ENCODE results near the gene GNG3.
"Not testable (repeated sequence)": the region's sequence is repeated elsewhere in the genome, so short reads cannot be mapped to it uniquely, and the experiment has no call there.

GNG3 gene

DNA sequence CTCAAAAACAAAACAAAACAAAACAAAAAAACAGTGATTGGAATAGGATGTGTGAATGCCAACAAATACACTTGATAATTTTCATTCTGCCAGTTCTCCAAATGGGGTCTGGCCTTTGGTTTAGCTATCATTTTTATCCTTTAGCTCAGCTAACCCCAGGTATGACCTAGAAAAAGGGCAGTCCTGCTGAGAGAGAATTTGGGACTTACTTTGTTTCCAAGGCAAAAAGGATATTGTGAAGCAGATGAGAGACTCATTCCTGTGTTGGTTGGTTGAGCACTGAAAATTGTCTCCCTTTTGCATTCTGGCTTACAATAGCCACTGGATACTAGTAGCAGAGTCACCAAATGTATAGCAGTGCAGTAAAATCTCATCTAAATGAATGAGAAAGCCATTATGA lies 29.7 kb downstream of the GNG3 start:
- no peak for ATAC-seq

DNA sequence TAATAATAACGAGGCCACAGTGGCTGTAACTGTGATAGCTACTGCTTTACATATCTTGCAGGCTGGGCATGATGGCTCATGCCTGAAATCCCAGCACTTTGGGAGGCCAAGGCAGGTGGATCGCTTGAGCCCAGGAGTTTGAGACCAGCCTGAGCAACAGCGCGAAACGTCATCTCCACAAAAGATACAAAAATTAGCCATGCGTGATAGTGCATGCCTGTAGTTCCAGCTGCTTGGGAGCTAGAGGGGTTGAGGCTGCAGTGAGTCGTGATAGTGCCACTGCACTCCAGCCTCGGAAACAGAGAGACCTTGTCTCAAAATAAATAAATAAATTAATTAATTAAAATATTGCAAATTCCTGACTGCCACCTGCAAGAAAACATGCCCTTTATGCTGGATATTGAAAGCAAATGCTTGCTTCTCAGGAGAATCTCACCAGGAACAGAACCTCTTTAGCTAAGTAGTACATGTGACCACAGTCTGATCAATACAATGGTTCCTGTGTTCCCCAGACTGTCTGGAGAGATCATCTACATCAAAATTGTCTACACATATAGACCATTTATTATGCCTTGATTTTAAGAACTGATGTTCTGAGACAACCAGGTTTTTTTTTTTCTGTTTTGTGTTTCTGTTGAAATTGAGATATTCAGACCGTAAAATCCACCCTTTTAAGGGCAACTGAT lies 40.1 kb downstream of the GNG3 start:
- ATAC-seq, result no peak; the same call in 2 of the 3 replicates
- TF ChIP-seq GLIS3 (CRISPR knock-in tag; IDR thresholded peaks at IDR 0.05), result no peak
- TF ChIP-seq OSR1 (CRISPR knock-in tag; IDR thresholded peaks at IDR 0.05), result no peak
- TF ChIP-seq ZFP30 (CRISPR knock-in tag; IDR thresholded peaks at IDR 0.05), result no peak
- TF ChIP-seq PATZ1 (CRISPR knock-in tag; IDR thresholded peaks at IDR 0.05; ENCODE audit: borderline replicate concordance), result no peak
- no peak for TF ChIP-seq ARNTL (CRISPR knock-in tag; IDR thresholded peaks at IDR 0.05; ENCODE audit: borderline replicate concordance, low read depth)

More for the DNA sequence above, 29.7 kb downstream of the GNG3 start:
- TF ChIP-seq GLIS3 (CRISPR knock-in tag; IDR thresholded peaks at IDR 0.05), result no peak
- no peak for TF ChIP-seq ARNTL (CRISPR knock-in tag; IDR thresholded peaks at IDR 0.05; ENCODE audit: borderline replicate concordance, low read depth)
- no peak for TF ChIP-seq CREB5 (CRISPR knock-in tag; IDR thresholded peaks at IDR 0.05; ENCODE audit: low read depth)

- not testable (repeated sequence) for ATAC-seq
Observed at GRCh38 chr11:62749931-62750330, 42.5 kb downstream of the GNG3 start.

- TF ChIP-seq, protein P1, sequence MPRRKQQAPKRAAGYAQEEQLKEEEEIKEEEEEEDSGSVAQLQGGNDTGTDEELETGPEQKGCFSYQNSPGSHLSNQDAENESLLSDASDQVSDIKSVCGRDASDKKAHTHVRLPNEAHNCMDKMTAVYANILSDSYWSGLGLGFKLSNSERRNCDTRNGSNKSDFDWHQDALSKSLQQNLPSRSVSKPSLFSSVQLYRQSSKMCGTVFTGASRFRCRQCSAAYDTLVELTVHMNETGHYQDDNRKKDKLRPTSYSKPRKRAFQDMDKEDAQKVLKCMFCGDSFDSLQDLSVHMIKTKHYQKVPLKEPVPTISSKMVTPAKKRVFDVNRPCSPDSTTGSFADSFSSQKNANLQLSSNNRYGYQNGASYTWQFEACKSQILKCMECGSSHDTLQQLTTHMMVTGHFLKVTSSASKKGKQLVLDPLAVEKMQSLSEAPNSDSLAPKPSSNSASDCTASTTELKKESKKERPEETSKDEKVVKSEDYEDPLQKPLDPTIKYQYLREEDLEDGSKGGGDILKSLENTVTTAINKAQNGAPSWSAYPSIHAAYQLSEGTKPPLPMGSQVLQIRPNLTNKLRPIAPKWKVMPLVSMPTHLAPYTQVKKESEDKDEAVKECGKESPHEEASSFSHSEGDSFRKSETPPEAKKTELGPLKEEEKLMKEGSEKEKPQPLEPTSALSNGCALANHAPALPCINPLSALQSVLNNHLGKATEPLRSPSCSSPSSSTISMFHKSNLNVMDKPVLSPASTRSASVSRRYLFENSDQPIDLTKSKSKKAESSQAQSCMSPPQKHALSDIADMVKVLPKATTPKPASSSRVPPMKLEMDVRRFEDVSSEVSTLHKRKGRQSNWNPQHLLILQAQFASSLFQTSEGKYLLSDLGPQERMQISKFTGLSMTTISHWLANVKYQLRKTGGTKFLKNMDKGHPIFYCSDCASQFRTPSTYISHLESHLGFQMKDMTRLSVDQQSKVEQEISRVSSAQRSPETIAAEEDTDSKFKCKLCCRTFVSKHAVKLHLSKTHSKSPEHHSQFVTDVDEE (CRISPR knock-in tag; IDR thresholded peaks at IDR 0.05), result no peak
- TF ChIP-seq GLIS3 (CRISPR knock-in tag; IDR thresholded peaks at IDR 0.05) (no peak), ZFP30 (CRISPR knock-in tag; IDR thresholded peaks at IDR 0.05) (no peak), RARB (CRISPR knock-in tag; IDR thresholded peaks at IDR 0.05) (no peak), ISL1 (CRISPR knock-in tag; IDR thresholded peaks at IDR 0.05) (no peak), BACH2 (CRISPR knock-in tag; IDR thresholded peaks at IDR 0.05; ENCODE audit: borderline replicate concordance) (no peak), CREB5 (CRISPR knock-in tag; IDR thresholded peaks at IDR 0.05; ENCODE audit: low read depth) (no peak), ZNF8 (CRISPR knock-in tag; IDR thresholded peaks at IDR 0.05) (no peak), TCF4 (CRISPR knock-in tag; IDR thresholded peaks at IDR 0.05; ENCODE audit: borderline replicate concordance) (no peak), ZC3H10 (CRISPR knock-in tag; IDR thresholded peaks at IDR 0.05) (no peak), ZNF565 (CRISPR knock-in tag; conservative IDR thresholded peaks at IDR 0.05; ENCODE audit: low read depth) (no peak), SNAI2 (CRISPR knock-in tag; IDR thresholded peaks at IDR 0.05) (no peak), CSDC2 (CRISPR knock-in tag; IDR thresholded peaks at IDR 0.05) (no peak)
- TF ChIP-seq, protein P2, sequence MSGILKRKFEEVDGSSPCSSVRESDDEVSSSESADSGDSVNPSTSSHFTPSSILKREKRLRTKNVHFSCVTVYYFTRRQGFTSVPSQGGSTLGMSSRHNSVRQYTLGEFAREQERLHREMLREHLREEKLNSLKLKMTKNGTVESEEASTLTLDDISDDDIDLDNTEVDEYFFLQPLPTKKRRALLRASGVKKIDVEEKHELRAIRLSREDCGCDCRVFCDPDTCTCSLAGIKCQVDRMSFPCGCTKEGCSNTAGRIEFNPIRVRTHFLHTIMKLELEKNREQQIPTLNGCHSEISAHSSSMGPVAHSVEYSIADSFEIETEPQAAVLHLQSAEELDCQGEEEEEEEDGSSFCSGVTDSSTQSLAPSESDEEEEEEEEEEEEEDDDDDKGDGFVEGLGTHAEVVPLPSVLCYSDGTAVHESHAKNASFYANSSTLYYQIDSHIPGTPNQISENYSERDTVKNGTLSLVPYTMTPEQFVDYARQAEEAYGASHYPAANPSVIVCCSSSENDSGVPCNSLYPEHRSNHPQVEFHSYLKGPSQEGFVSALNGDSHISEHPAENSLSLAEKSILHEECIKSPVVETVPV (CRISPR knock-in tag; IDR thresholded peaks at IDR 0.05), result no peak
- ATAC-seq, result no peak
Observed at GRCh38 chr11:62752177-62752785, 44.8 kb downstream of the GNG3 start.

Data from SK-N-SH treated with all-trans-retinoic acid at 6 μM for 48 hours (cell line).